Stimulated activated naive CD8-positive, alpha-beta T cell treated with anti-CD3 and anti-CD28 coated beads, Interleukin-15, Interleukin-2, amounts not matched to agents 100 U/mL and 50 U/mL, for 24 hours (primary cell): ENCODE data around the gene GPC5.

Experiments
- ATAC-seq: fragments of 150-1000 bp; cut with Tn5 transposase; one replicate; pipeline ENCODE4 v1.10.0; 2021
- DNase-seq: peaks from one replicate; pipeline ENCODE4 v3.0.0; 2021

The GPC5 gene

DNA sequence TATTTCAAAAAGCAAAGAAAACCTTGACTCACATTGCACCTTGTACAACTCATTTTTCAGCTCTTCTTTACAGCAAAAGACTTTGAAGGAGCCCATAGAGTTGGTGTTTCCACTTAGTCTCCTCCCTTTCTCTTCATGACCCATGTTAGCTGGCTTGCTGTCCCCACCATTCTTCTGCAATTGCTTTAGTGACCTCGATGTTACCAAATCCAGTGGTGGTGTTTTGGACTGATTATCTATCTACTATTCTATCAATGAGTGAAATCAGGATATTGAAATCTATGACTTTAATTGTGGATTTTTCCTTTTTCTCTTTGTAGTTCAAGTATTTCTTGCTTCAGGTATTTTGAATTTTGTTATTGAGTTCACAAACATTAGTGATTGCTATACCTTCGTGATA, 197.3 kb downstream of the GPC5 start:
- no peak for DNase-seq
- ATAC-seq: no peak

DNA sequence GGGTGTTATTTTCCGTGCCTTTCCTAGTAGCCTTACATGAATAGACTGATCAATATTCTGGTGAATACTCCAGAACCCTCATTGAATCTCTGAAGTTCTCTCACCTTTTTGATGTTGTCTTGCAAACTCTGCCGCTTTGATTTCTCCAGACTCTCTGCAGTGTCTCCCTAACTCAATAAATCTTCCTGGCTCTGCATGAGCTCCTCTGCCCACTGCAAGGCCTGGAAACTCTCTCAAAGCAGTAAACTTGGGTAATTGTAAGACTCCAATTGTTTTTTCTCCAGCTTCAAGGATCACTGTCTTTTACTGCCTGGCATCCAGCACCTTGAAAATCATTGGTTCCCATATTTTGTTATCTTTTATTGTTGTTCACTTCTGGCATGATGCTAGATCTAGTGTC, 198.4 kb downstream of the GPC5 start:
- no peak for DNase-seq
- ATAC-seq: no peak

DNA sequence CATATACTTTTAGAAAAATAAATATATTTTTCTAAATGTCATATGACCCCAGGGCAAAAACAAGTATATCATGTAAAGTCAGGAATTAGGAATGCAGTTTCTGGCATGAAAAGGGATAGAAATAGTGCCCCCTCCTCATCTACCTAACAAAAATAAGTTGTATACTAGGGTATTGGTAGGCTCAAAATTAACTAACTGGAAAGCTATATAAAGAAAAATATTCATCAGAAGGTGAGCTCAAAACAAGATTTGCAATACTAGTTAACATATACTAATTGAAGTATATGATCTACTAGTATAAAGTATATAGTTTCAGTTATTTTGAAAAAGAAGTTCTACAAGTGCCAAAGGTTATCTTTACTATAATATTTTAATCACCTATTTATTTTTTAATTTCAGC, 200.2 kb downstream of the GPC5 start:
- ATAC-seq (no peak), DNase-seq (no peak)

DNA sequence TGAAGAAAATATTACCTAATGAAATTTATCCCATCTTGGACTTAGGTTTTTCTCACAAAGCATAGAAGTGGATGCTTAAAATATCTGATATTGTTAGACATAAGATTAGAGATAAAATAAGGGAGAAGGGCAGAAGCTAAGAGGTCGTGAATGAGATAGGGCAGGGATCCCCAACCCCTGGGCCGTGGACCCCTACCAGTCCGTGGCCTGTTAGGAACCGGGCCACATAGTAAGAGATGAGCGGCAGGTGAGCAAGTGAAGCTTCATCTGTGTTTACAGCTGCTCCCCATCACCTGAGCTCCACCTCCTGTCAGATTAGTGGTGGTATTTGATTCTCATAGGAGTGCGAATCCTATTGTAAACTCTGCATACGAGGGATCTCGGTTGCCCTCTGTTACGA, 202.9 kb downstream of the GPC5 start:
- ATAC-seq (no peak), DNase-seq (no peak)

DNA sequence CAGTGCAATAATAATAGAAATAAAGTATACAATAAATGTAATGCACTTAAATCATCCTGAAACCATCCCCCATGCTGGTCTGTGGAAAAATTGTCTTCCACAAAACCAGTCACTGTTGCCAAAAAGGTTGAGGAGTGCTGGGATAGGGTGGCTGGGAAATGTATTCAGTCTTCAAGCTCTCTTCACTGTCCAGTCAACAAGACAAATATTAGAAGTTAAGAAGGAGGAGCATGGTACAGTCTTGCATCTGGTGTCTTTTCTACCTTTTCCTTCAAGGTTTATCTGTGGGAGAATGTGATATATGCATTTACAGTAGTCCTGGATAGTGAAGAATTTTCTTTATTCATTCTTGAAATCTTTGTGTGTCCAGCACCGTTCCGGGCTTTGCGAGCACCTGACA, 203.4 kb downstream of the GPC5 start:
- DNase-seq (no peak), ATAC-seq (no peak)

DNA sequence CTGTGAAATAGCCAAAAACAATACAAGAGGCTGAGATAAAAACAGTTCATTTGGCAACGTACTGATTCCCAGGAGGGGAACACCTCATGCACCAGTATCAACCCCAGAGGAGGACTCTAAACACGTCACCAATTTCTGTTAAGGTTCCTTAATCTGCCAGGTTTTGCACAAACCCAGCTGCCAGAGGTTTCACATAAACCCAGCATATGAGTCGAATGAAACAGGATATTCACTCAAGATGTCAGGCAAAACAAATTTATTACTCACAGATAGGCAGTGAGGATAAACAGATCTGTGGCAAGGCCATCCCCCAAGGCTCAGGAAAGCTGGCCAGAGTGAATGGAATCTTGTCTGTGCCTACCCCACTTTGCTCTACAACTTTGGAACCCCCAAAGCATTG, 210.9 kb downstream of the GPC5 start:
- DNase-seq: no peak
- ATAC-seq: no peak

DNA sequence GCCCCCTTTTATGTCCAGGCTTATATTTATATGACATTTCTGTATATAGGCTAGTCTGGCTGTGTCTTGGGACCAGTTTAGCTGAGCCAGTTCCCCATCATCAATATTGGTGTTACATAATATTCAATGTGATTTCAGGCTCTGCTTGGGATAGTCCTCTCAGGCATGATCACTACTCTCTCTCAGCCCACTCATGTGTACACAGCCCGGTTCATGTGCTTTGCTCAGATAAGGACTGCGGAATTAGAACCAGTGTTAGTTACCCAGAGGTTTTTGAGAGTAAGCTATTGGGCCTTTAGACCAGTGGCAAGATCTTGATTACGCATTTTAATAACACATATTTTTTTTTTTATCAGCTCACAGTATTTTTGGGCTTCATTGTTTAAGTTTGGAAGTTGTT, 219.9 kb downstream of the GPC5 start:
- no peak for ATAC-seq
- no peak for DNase-seq

DNA sequence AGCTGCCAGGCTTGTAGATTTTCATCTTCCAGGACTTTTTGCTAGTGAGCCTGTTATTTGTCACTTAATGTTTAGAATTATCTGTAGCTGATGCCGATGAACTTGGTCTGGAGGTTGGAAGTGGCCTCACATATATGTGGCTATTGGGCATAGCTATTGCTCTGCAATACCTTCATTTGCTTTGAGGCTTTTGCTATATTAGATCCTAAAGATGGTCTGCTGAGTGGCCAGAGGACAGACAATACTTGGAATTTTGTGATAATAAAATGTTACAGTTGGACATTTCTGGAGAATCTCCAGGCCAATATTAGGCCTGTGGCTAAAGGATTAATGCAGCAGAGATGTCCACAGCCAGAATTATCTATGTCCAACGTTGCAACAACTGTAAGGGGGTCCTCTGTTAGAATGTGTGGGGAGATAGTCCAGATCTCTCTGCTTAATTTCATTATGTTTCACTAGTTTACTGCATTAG, 222.3 kb downstream of the GPC5 start:
- ATAC-seq: no peak
- DNase-seq: no peak

DNA sequence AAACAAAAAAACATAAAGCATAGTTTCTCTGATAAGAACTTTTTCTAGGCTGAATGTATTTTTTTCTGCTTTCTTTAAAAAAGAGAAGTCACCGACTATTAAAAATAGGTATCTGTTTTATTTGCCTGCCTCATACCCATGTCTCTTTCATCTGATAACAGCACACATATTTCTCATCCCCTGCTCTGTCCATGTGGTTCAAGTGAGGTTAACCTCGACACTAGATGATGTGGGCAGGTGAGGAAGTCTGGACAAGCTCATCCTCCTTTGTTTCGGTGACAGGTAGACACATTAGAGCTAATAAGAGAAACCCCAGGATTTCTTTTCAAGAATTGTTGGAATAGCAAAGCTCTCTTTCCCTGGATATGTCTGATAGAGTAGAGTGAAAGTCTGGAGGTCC, 222.7 kb downstream of the GPC5 start:
- no peak for DNase-seq
- ATAC-seq: no peak

DNA sequence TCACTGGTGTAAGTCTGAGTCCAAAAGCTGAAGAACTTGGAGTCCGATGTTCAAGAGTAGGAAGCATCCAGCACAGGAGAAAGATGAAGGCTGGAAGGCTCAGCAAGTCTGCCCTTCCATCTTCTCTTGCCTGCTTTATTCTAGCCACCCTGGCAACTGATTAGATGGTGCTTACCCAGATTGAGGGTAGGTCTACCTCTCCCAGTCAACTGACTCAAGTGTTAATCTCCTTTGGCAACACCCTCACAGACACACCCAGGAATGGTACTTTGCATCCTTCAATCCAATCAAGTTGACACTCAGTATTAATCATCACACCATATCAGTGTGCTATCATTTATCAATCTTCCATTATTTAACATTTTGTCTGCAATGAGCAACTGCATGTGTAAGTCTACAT, 223.5 kb downstream of the GPC5 start:
- no peak for DNase-seq
- no peak for ATAC-seq

DNA sequence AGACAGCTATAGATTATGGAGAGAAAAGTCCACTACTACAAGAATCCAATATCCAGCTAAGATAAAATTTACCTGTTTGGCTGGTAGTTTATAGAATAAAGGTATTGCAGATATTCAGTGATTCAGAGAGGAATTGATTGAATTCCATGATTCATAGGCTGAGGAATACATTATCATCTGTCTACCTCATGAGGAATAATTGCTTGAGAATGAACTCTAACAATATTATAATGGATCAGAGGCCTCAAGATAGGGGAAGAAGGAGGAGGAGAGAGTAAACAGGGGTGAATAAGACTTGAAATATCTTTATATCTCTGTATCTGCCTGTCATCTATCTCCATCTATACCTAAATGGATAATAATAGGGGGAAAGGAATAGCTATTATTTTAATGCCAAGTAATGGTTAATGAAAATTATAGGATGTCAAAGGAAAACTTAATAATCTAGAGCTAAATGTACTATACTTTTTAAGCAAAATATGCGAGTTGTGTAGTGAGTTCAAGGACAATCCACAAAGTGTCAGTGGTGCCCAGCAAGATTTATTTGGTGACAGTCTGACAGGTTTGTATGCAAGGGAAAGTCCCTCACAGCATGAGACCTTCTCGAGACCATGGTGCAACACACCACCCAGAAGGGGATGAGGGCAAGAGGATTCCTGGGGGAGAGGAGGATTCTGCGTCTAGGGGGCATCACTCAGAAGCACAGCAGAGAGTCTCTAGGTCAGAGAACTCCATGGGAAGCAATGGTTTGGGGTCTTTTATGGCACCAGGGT, 224.5 kb downstream of the GPC5 start:
- ATAC-seq: no peak
- DNase-seq: no peak

DNA sequence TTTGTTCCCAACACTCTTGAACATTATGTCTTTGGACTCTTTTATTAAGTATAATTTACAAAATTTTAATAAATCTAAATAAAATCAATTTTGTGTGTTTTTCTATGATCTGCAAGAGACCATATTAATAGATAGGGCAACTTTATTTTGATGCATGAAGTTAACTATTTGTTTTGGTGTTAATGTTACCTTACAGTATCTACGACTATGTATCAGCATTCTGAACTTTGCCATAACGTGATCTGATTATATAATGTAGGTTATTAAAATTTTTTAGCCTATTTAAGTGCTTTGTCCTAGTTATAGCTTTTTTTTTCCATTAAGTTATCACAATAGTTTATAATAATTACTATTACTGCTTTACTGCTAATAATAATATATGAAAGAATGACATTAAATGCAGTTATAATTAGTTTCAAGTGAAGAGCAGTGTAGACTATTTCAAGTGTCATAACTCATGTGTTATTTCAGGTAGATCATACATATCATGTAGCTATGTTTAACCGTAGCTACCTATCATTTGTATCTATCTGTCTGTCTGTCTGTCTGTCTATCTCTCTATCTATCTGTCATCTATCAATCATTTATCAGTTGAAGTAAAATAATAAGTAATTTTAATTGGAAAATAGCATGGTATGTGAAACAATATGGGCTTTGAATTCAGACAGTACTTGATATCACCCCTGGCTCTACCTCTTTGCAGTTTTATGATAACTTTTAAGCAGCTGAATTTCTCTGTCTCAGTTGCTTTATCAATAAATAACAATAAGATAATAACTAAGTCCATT, 229.7 kb downstream of the GPC5 start:
- DNase-seq: no peak

DNA sequence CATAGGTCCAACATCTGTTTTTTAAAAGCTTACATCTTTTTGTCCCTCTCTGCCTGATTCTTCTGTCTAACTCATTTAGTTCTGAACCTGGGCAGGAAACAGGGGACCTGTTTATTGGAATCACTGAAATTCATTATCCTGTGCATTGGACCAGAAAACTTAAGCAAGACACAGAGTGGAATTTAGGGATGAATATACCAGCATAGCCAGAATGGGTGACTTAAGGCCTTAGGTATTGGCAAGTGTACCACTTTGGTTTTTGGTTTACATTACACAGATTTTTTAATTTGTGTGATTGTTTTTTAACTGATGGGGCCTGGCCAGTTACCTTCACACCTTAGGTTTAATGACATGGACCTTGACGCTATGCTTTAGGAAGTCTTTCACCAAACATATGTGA, 232.5 kb downstream of the GPC5 start:
- DNase-seq (no peak), ATAC-seq (no peak)

More for the DNA sequence above, 229.7 kb downstream of the GPC5 start:
- ATAC-seq: no peak

DNA sequence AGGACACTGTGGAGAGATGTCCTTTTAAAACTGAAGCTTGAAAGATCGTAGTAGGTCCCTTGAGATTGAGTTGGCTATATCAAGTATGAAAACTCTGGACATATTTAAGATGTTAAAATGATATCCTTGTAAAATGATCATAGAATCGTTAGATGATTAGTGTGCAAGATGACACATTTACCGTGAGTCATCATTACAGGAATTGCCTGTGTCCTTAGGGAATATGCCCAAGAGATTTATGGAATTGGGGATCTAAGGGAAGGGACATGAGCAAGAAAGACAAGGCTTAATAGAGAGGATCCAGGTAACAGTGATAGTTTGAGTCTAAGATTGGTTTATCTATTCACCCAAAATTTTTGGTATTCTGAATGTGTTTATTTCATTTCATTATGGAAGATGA, 233.7 kb downstream of the GPC5 start:
- no peak for ATAC-seq

DNA sequence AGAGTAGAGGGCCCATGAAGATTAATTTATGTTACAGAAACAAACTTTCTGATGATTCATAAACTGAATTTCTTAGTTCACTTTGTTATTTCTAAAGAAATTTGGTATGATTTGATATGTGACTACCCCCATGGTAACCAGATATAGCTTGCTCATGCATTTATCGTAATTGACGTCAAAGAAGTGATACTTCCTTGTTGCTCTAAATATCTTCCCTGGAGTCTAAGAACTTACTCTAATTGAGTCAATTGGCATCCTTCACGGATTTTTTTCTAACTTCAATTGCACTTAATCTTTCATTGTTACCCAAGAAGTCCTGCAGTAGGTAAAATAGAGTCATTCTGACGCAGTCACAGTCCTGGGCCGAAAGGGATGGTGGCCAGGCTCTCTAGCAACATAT, 240.9 kb downstream of the GPC5 start:
- no peak for ATAC-seq
- DNase-seq: no peak

More for the DNA sequence above, 233.7 kb downstream of the GPC5 start:
- DNase-seq: no peak

DNA sequence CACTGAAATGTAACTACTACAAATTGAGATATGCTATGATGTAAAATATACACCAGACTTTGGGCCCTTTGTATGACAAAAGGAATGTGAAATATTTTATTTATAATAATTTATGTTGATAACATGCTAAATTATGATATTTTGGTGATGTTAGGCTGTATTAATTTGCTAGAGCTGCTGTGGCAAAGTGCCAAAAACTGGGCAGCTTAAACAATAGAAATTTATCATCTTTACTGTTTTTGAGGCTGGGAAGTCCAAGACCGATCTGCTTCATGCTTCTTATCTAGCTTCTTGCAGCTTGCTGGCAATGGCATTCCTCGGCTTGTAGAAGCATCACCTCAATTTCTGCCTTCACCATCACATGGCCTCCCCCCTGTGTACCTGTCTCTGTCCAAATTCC, 245.0 kb downstream of the GPC5 start:
- DNase-seq: no peak
- ATAC-seq: no peak

DNA sequence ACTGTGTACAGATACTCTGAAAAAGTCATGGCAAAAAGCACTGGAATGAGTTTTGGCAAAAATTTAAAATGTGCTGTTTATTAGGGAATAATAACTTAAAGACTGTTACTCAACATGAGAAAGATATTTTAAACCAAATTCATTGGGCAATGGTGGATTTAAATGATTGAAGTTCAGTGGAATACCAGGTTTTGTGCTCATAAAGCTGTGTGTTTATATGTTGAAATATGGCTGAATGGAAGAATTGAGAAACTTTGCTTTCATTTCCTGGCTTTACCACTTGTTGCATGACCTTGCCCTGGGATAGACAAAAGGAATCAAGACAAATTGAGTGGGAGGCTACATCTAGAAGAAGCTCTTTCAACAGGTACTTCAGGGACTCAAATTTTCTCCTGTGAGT, 246.4 kb downstream of the GPC5 start:
- ATAC-seq: no peak

DNA sequence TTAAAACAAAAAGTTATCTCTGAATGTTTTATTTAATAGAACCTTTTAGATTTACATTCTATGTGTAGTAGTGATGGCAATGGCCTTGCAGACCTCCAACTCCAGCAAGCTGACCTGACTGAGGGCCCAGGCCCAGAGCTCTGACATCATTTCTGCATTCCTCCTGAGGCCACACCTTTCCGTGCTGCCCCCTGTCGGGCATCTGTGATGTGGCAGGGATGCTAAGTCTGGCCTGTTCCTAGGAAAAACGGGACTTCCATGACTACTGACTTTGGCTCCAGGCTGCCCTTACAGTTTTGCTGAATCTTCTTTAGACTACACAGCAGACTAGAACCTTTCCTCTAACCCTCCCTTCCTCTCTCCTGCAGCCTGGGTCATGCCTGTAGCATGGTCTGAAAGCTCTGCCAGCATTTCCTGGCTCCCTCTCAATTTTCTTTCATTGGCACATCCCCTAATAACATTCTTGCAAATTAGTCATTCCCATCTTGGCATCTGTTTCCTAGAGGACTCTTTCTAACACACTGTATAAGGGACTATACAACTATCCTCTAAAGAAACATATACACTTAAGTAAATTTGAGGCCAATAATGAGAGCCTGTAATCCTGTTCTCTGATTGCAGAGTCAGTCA, 249.1 kb downstream of the GPC5 start:
- ATAC-seq (no peak), DNase-seq (peak; percentile 4)

More for the DNA sequence above, 246.4 kb downstream of the GPC5 start:
- DNase-seq: no peak

DNA sequence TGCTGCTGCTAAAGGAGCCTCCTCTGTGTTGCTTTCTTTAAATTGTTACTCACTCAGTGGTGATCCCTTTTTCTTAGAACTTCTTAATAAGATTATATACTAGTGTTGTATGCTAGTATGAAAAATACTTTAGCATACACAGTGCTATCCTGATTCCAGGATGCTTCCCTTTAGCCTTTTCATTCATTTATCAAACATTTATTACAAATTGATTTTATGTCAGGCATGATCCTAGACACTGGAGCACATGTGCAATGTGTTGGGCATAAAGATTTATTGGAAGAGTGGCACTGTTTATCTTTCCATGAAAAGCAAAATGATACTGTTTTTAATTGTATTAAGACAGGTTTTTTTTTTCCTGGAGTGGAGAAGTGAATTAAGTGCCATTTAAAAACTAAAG, 249.6 kb downstream of the GPC5 start:
- ATAC-seq: no peak

DNA sequence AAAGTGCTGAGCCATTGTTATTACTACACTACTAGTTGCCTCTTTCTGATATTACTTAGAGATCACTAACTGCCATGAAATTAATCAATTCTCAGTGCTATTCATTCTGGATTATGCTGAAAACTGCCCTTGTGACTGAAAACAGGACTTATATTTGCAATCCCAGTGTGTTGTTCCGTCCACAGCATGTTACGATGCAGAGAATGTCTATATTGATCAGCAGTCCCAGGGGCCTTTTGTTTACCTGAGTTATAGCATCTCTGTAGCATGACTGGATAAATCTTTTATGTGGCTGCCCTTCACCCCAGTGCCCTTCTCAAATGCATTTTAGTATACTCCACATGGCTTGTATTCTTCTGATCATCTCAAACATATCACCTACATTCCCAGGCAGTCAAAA, 251.0 kb downstream of the GPC5 start:
- DNase-seq (no peak), ATAC-seq (no peak)

More for the DNA sequence above, 249.6 kb downstream of the GPC5 start:
- DNase-seq: no peak

DNA sequence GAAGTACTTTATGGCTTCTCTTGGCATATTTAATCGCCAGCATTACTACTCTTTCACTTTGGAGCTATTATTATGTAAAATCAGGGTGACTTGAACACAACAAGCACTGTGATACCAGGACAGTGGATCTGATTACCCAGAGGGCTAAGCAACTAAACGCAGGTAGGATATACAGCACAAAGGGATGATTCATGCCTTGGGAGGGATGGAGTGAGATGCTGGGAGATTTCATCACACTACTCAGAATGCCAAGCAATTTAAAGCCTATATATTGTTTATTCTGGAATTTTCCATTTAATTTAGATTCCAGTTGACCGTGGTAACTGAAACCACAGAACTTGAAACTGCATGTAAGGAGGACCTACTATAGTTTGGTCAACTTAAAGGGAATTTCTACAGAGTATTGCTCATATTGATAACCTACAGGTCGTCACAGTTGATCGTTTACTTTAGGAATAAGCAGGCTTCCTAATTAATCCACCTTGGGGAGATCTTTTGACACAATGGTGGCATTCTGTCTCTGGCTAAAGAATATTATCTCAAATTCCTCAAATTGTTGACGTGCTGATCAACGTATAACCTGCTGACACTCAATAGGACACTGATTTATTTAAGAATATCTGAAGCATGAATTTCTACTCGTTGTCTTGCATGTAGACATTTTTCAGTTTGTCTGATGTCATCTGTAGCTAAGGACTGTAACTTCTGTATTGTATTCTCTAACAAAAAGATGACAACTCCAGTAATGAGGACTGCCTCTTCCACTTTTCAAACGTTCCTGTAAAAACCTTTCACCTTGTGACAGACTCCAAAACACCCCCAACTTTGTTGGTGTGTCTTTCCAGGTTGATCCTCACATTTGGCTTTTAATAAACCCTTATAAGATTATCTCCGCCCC, 254.2 kb downstream of the GPC5 start:
- no peak for ATAC-seq
- DNase-seq: no peak

DNA sequence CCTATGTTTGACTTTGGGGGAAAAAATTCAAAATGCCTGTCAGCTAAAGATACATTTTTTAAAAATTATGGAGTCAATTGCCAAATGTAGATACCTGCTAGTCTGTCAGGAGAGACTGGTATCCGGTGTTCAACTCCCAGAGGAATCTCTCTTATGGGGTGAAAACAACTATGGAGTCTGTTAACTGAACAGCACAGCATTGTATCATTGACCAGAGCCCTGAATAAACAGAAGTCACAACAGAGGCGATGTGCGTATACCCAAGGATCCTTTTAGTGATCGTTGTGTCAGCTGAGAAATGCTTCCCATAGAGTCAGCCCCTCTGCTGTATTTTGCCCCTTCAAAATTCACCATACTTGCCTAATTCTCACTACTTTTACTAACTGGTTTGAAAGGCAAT, 257.3 kb downstream of the GPC5 start:
- DNase-seq (no peak), ATAC-seq (no peak)
